Measurements from ENCODE around the gene ST3GAL2.

ST3GAL2 gene

DNA sequence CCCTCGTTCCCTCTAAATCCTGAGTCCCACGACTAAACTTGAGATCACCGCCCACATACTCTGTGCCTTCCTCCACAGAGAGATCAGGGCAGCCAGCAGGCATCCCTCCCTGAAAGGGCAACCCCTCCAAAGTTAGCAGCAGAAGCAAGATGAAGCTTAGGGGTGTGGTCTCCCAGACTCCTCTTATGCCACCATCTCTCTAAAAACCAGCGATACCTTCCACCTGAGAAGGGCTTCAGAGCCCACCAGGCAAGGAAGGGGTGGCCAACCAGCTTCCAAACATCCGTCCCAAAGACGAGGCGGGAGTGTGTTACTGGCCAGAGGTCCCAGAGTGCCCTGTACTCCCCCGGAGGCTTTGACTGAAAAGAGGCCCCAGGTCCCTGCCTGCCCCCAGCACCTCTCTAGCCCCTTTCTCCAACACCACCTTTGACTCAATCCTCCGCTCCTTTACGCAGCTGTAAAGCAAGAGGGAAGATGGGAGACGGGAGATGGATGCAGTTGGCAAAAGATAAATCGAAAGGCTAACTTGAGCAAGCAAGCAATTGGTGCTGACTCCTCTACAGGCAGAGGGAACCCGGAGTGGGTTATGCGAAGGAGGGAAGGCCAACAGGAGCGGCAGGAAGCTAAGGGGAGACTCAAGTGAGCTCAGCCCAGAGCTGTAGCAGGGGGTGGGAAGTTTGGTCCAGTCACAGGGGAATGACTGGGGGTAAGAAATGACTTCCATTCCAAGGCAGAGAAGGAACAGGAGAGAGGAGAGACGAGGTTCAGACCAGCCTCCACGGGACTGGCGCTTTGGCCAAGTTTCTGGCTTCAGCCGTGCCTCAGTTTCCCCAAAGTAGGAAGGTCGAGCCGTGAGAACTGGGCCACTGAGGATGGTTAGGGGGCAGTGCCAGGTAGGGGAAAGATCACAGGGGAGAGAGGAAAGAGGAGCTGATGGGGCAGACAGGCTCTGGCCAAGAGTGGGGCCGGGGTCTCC is 1.0 kb downstream of the ST3GAL2 start:
- peak; percentile 39 for DNase-seq (ENCODE audit: low read depth)

DNA sequence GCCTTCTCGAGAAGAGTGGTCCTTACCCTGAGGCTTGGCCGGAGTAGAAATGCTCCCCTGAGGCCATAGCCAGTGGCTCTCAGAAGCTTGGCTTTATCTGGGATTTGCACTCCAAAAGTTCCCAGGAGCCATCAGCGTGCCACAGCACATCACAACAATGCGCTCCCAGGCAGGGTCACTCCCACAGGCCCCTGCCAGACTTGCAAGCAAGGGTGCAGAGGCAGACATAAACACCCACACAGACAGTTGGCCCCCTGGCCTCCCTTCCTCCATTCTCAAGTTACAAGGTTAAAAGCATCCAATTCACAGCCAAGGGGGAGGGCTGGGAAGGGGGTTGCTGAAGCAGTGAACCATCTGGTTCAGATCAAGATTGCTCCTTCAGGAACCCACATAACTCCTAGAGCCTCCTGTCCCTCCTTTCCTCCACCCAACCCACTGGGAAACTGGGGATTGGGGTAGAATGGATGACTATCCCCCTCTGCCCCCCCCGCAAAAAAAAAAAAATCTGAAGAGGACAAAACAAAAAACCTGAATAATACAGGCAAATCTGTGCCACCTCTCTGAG is 1.8 kb downstream of the ST3GAL2 start:
- peak; percentile 85 for DNase-seq (ENCODE audit: low read depth)

DNA sequence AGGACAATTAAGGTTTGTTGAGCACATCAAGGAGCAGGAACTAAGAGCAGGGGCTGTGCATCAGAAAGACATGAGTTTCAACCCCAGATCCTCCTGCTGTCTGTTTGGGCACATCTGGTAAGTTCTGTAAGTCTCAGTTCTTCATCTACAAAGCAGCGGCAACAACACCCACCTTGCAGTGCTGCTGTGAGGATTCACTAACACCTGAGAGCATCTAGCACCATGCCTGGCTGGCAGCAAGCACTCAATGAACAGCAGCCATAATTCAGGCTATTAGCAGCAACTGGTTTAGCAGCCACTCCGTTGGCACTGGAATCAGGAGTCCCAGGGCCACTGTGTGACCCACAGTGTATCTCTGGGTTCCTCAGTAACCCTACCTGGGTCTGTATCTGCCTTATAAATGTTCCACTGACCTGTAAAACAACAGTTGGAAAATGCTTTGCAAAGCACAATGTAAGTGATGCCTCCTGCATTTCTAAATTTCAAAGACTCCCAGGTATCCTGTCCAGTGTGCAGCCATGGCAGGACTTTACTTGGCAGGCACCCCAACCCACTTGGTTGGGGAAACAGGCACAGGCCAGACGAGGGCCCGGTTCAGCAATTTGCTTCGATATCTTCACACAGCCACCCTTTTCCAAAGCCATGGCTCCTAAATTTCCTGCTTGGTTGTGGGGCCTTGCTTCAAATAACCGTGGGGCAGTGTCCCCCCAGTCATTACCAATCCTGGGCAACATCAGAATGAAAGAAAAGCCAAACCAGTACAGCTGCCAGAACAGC is 4.2 kb downstream of the ST3GAL2 start:
- DNase-seq (ENCODE audit: low read depth): no peak

GRCh38 chr16:70433458-70434103 is 5.3 kb downstream of the ST3GAL2 start:
- peak; percentile 70 for DNase-seq (ENCODE audit: low read depth)

GRCh38 chr16:70432723-70433457 is 6.0 kb downstream of the ST3GAL2 start:
- no peak for DNase-seq (ENCODE audit: low read depth)

DNA sequence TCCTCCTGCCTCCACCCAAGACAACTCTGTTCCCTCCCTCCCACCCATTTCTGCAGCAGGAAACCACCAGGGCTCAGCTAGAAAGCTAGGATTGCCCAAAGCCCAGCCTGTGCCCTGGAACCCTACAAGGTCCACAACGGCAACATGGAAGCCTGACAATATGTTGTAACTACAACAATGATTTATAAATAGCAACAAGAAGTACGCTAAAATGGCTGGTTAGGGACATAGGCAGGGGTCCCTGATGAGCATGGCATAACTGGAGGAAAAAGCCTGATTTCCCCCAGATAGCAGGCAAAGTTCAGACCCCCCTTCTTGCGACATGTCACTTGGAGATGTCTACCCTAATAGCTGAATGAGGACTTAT is 6.6 kb downstream of the ST3GAL2 start:
- DNase-seq (ENCODE audit: low read depth): no peak

DNA sequence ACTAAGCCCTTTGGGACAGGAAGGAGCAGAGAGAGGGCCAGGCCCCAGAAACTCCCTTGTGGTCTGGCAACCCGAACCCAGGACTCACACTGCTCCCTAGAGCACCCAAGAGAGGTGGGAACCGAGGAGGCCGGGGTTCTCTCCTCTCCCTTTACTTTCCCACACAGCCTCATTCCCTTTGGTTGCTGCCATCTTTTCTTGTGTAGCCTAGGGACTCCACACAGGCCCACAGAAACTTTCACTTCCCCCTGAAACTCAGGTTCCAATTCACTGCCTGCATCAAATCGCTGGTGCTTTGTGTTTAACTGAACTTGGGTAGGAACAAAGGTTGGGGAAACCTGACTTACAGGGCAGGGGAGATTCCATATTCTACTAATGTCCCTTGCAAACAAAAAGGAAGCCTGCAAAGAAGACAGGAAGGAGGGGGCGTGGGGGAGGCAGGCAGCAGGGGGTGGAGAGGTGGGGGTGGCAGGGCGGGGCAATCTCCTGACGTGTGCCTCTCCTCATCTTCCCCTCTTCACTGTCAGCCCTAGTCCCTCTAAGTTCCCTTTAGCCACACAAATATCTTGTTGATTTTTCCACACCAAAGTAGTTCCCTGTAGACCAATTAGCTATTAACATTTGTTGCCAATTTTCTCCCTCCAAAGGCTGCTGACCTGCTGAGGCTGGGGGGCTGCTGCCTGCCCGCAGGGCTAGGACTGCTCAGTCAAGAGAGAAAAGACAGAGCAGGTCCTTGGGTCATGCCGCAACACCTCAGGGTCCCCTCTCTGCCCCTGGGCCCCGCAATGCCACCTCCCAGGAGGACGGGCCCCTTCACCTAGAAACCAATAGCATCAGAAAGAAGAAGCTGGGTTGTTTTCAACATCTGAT is 8.0 kb downstream of the ST3GAL2 start:
- no peak for DNase-seq (ENCODE audit: low read depth)

GRCh38 chr16:70429888-70430666 is 8.8 kb downstream of the ST3GAL2 start:
- DNase-seq (ENCODE audit: low read depth): no peak

DNA sequence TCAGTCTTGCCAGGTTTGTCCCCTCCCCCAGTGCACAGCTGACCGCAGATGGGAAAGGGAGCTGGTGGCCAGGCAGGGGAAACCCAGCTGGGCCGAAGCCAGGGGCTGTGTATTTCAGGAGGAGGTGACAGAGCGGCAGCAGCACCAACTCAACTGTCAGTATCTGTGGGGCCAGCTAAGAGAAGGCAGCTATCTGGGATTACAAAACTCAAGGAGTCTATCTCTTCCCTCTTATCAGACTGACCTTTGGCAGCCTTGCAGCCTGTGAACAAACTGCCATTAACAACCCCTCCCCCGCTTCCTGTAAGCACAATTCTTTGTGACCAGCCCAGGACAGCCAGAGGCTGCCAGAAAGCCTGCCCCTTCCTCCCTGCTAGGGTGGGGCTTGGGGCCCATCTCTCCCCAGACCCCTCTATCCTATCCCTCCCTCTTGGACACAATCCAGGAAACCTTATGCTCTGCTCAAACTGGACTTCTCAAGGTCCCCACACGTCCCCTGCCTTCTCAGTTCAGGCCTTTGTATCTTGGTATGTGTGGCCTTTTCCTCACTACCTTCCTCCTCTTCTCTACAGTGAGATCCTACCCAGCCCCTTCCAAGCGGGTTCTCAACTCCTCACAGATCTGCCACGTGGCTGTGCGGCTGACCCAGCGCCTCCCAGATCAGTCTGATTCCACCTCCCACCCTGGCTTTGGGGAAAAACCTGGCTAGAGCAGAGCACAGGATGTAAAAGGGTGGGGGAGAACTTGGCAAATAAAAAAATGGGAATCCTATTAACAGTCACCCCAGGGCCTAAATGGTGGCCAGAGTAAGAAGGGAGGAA is 10.5 kb downstream of the ST3GAL2 start:
- DNase-seq (ENCODE audit: low read depth): peak; percentile 88

DNA sequence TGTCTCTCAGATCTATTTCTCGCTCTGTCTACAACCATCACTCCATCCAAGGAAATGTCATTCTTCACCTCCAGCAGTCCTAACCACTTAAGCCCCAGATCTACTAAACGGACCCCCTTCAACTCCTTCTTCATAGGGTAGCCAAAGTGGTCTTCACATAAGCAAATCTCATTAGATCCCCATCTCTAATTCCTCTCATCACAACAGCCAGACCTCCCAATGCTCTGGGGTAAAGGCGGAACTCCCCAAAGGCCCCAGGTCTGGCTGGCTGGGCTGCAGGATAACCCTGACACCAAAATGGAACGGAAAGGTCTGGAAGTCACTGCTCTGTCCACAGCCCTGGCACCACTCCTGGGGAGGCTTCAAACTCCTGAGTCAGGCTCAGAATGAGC is 11.1 kb downstream of the ST3GAL2 start:
- DNase-seq (ENCODE audit: low read depth): no peak

DNA sequence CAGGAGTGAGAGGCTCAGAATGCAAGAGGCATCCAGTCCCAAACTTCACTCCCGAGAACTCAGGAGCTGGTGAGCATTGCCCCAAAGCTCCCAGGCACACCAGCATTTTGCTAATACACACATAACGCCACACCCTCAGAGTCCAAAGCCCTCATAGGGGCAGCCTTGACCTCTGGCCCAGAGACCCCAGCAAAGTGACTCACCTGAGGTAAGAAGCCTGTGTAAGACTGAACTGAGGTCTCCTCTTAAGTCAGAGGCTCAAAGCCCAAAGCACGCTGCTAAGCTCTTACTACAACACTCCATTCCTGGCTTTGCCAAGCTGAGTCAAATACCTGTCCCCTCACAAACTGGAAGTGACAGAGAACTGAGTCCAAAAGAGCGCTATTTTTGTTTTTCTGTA is 16.4 kb downstream of the ST3GAL2 start:
- DNase-seq (ENCODE audit: low read depth): no peak

DNA sequence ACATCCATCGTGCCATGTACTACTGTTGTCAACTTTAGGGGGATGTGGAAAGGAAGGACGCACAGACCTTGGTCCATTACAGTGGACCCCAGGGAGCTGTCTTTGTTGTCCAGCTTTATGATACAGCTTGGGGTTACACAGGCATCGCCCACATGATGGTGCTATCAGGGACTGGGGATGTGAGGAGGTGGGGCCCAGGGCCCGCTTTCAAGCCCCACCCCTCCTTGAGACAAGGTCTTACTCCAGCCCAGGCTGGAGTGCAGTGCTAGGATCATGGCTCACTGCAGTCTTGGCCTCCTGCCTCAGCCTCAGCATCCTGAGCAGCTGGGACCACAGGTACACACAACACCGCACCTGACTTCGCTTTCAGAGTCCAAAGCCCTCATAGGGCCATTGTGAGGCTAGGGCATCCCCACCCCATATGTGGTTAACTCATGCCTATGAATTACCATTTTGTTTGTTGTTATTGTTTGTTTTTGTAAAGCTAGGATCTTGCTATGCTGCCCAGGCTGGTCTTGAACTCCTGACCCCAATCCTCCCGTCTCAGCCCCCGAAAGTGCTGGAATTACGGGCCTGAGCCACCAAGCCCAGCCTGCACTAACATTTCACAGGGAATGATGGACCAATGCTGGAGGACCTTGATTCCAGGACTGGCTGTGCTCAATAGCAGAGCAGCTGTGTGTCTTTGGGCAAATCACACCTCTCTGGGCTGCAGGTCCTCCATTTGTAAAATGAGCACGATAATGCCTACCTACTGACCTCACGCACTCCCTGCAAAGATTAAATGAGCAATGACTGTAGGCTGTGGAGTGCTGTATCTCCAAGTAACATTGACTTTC is 17.2 kb downstream of the ST3GAL2 start:
- DNase-seq (ENCODE audit: low read depth): no peak

DNA sequence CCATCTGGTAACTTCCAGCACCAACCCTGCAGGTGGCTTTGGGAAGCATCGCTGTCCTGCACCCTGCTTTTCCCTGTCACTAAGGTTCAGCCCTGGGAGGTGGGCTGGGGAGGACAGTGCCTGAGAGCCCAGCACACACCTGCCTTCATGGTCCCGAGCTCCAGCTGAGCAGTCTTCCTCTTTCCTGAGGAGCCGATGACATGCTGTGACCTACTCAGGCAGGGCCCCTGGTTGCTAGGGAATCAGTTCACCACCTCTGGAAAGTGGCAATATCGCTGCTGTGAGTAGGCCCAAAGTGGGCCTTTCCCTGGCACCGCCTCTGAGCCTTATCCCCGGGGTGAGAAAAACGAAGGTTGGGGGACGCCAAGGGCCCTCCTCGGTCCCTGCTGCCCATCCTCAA is 17.9 kb downstream of the ST3GAL2 start:
- DNase-seq (ENCODE audit: low read depth): no peak

- no peak for DNase-seq (ENCODE audit: low read depth)
These were observed 19.2 kb downstream of the ST3GAL2 start for GRCh38 chr16:70419384-70420327.

GRCh38 chr16:70418993-70419318 is 19.9 kb downstream of the ST3GAL2 start:
- no peak for DNase-seq (ENCODE audit: low read depth)

DNA sequence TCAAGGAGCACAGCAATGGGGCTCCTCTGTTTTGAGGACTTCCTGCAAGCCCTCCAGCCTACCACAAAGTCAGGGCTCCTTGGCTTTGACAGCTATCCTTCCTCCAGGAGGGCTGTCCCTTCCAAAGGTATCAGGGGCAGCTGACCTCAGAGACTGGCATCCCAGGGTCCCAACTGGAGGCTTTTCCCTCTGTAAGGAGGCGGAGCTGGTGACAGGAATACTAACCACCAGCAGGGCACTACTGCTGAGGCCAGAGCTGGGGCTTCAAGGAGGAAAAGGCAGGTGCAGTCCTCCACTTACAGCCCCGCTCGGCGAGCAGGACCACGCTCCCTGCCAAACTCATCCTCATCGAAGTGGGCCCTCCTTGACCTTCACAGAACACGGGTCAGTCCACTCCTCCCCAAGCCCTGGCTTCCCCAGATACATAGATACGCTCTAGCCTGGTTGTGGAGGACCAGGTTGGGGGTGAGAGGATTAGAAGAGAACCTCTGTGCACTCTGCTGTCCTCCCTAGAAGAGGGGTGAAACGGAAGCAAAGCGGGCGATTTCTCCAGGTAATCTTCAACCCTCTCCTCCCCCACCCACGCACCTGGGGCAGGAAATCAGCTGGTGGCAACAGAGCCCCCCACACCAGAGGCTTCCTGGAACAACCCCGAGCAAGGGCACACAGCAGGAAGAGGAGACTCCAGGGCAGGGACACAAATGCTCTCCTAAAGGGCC is 20.5 kb downstream of the ST3GAL2 start:
- no peak for DNase-seq (ENCODE audit: low read depth)

All from fibroblast of gingiva (primary cell).